ENCODE measurements around the gene B3GLCT. TPM values are rescaled to one million over a fixed set of nuclear protein-coding genes. Genes with fewer than 3 reads are reported as not detected.

The B3GLCT gene
- total RNA-seq, 1 donor, result 18.8 TPM

GRCh38 chr13:31355001-31355400 lies 155.2 kb downstream of the B3GLCT start:
- Histone ChIP-seq H3K27me3 (ENCODE audit: insufficient read depth, low read length) (peaks cover 29% of the 10 kb centered on the region), H3K4me1 (ENCODE audit: insufficient read depth, low read length) (no peaks in the 10 kb centered on the region), H3K4me3 (ENCODE audit: insufficient read depth, low read length) (no peak overlapping the region), H3K36me3 (ENCODE audit: insufficient read depth, low read length) (no peaks in the 10 kb centered on the region), H4K20me1 (ENCODE audit: insufficient read depth, low read length) (no peaks in the 10 kb centered on the region), H2AFZ (ENCODE audit: low read length) (no peak overlapping the region), H3K27ac (ENCODE audit: low read depth, low read length) (no peak overlapping the region), H3K79me2 (ENCODE audit: insufficient read depth, low read length) (no peaks in the 10 kb centered on the region), H3K9me3 (ENCODE audit: low read depth, low read length) (no peaks in the 10 kb centered on the region), H3K4me2 (ENCODE audit: insufficient read depth, low read length) (no peak overlapping the region)
- no peak for DNase-seq (ENCODE audit: insufficient read length, low spot score, missing footprints)
- no peak for TF ChIP-seq CTCF (IDR thresholded peaks at IDR 0.05; ENCODE audit: extremely low read depth, low read depth, low read length)

- Histone ChIP-seq H3K4me3 (ENCODE audit: insufficient read depth, low read length) (no peak overlapping the region), H2AFZ (ENCODE audit: low read length) (no peak overlapping the region), H4K20me1 (ENCODE audit: insufficient read depth, low read length) (no peaks in the 10 kb centered on the region), H3K36me3 (ENCODE audit: insufficient read depth, low read length) (no peaks in the 10 kb centered on the region), H3K27me3 (ENCODE audit: insufficient read depth, low read length) (peaks cover 32% of the 10 kb centered on the region), H3K4me1 (ENCODE audit: insufficient read depth, low read length) (no peaks in the 10 kb centered on the region), H3K27ac (ENCODE audit: low read depth, low read length) (no peak overlapping the region), H3K9me3 (ENCODE audit: low read depth, low read length) (no peaks in the 10 kb centered on the region), H3K79me2 (ENCODE audit: insufficient read depth, low read length) (no peaks in the 10 kb centered on the region), H3K4me2 (ENCODE audit: insufficient read depth, low read length) (no peak overlapping the region)
- no peak for DNase-seq (ENCODE audit: insufficient read length, low spot score, missing footprints)
- TF ChIP-seq CTCF (IDR thresholded peaks at IDR 0.05; ENCODE audit: extremely low read depth, low read depth, low read length), result no peak
These were observed 157.2 kb downstream of the B3GLCT start for GRCh38 chr13:31356991-31357390.

GRCh38 chr13:31357581-31357980 lies 157.8 kb downstream of the B3GLCT start:
- H3K4me3 ChIP-seq (ENCODE audit: insufficient read depth, low read length), result no peak overlapping the region
- no peak overlapping the region for H3K4me2 ChIP-seq (ENCODE audit: insufficient read depth, low read length)
- H2AFZ ChIP-seq (ENCODE audit: low read length), result no peak overlapping the region
- H3K79me2 ChIP-seq (ENCODE audit: insufficient read depth, low read length), result no peaks in the 10 kb centered on the region
- H3K36me3 ChIP-seq (ENCODE audit: insufficient read depth, low read length), result no peaks in the 10 kb centered on the region
- no peak for DNase-seq (ENCODE audit: insufficient read length, low spot score, missing footprints)
- peaks cover 31% of the 10 kb centered on the region for H3K27me3 ChIP-seq (ENCODE audit: insufficient read depth, low read length)
- no peaks in the 10 kb centered on the region for H4K20me1 ChIP-seq (ENCODE audit: insufficient read depth, low read length)
- TF ChIP-seq CTCF (IDR thresholded peaks at IDR 0.05; ENCODE audit: extremely low read depth, low read depth, low read length), result no peak
- H3K4me1 ChIP-seq (ENCODE audit: insufficient read depth, low read length), result no peaks in the 10 kb centered on the region
- no peak overlapping the region for H3K27ac ChIP-seq (ENCODE audit: low read depth, low read length)
- no peaks in the 10 kb centered on the region for H3K9me3 ChIP-seq (ENCODE audit: low read depth, low read length)

- Histone ChIP-seq H3K36me3 (ENCODE audit: insufficient read depth, low read length) (no peaks in the 10 kb centered on the region), H3K9me3 (ENCODE audit: low read depth, low read length) (peaks cover 11% of the 10 kb centered on the region), H3K27ac (ENCODE audit: low read depth, low read length) (no peak overlapping the region), H4K20me1 (ENCODE audit: insufficient read depth, low read length) (no peaks in the 10 kb centered on the region), H3K4me3 (ENCODE audit: insufficient read depth, low read length) (no peak overlapping the region), H3K79me2 (ENCODE audit: insufficient read depth, low read length) (no peaks in the 10 kb centered on the region), H3K4me2 (ENCODE audit: insufficient read depth, low read length) (no peak overlapping the region), H3K27me3 (ENCODE audit: insufficient read depth, low read length) (peaks cover 16% of the 10 kb centered on the region), H3K4me1 (ENCODE audit: insufficient read depth, low read length) (no peaks in the 10 kb centered on the region), H2AFZ (ENCODE audit: low read length) (no peak overlapping the region)
- TF ChIP-seq CTCF (IDR thresholded peaks at IDR 0.05; ENCODE audit: extremely low read depth, low read depth, low read length), result no peak
- no peak for DNase-seq (ENCODE audit: insufficient read length, low spot score, missing footprints)
These were observed 161.9 kb downstream of the B3GLCT start for GRCh38 chr13:31361673-31362072.
